ENCODE measurements around the gene TTL. TPM values are rescaled to one million over a fixed set of nuclear protein-coding genes. Genes with fewer than 3 reads are reported as not detected.
"Not testable (repeated sequence)": the region's sequence is repeated elsewhere in the genome, so short reads cannot be mapped to it uniquely, and the experiment has no call there.

TTL gene
- polyA plus RNA-seq, 1 of the 3 experiments (the other 2 are of a cell fraction): 15.4 TPM

- DNase-seq; H3F3A ChIP-seq (replicated peaks; ENCODE audit: insufficient read depth); H3K9ac ChIP-seq; H3K4me2 ChIP-seq; H3K79me2 ChIP-seq (ENCODE audit: insufficient read depth); H3K4me1 ChIP-seq (ENCODE audit: control insufficient read depth in 1 of 2, insufficient read depth in 2 of 2, low read depth in 1 of 2, low read length in 1 of 2); H3K27ac ChIP-seq (ENCODE audit: low read depth in 2 of 2, low read length in 1 of 2); H3K36me3 ChIP-seq (replicated peaks in 1 of 2; ENCODE audit: control insufficient read depth in 1 of 2, insufficient read depth in 2 of 2, low read length in 1 of 2); H3K9me2 ChIP-seq; H4K20me1 ChIP-seq (ENCODE audit: insufficient read depth); CTCF ChIA-PET; H3K9me3 ChIP-seq; POLR2A ChIA-PET; H3K4me3 ChIP-seq (ENCODE audit: low read depth in 2 of 2, low read length in 1 of 2); H3K27me3 ChIP-seq (ENCODE audit: insufficient read depth); H2AFZ ChIP-seq (ENCODE audit: low read depth): not testable (repeated sequence)
- WGBS (ENCODE audit: low lambda C conversion rate): 90% methylated on average over 2 of the region's 10 CpGs
Measured at GRCh38 chr2:112436993-112437392, 45.0 kb upstream of the TTL start.

GRCh38 chr2:112437405-112437831, 44.5 kb upstream of the TTL start:
- H3K27ac ChIP-seq (ENCODE audit: low read depth in 2 of 2, low read length in 1 of 2); H3K9me2 ChIP-seq; H3K9ac ChIP-seq; H3K4me2 ChIP-seq; H3K4me1 ChIP-seq (ENCODE audit: control insufficient read depth in 1 of 2, insufficient read depth in 2 of 2, low read depth in 1 of 2, low read length in 1 of 2); H3F3A ChIP-seq (replicated peaks; ENCODE audit: insufficient read depth); H3K4me3 ChIP-seq (ENCODE audit: low read depth in 2 of 2, low read length in 1 of 2); DNase-seq; H3K9me3 ChIP-seq; H4K20me1 ChIP-seq (ENCODE audit: insufficient read depth); H3K79me2 ChIP-seq (ENCODE audit: insufficient read depth); H3K36me3 ChIP-seq (replicated peaks in 1 of 2; ENCODE audit: control insufficient read depth in 1 of 2, insufficient read depth in 2 of 2, low read length in 1 of 2); POLR2A ChIA-PET; H2AFZ ChIP-seq (ENCODE audit: low read depth); H3K27me3 ChIP-seq (ENCODE audit: insufficient read depth); CTCF ChIA-PET: not testable (repeated sequence)
- WGBS (ENCODE audit: low lambda C conversion rate): 66% methylated on average over 4 of the region's 16 CpGs

- H2AFZ ChIP-seq (ENCODE audit: low read depth); H3K9ac ChIP-seq; H3K9me3 ChIP-seq; POLR2A ChIA-PET; H3K79me2 ChIP-seq (ENCODE audit: insufficient read depth); H3K27ac ChIP-seq (ENCODE audit: low read depth in 2 of 2, low read length in 1 of 2); H3K27me3 ChIP-seq (ENCODE audit: insufficient read depth); H3K36me3 ChIP-seq (replicated peaks in 1 of 2; ENCODE audit: control insufficient read depth in 1 of 2, insufficient read depth in 2 of 2, low read length in 1 of 2); CTCF ChIA-PET; H4K20me1 ChIP-seq (ENCODE audit: insufficient read depth); H3K4me1 ChIP-seq (ENCODE audit: control insufficient read depth in 1 of 2, insufficient read depth in 2 of 2, low read depth in 1 of 2, low read length in 1 of 2); H3K4me2 ChIP-seq; DNase-seq; H3K9me2 ChIP-seq; H3K4me3 ChIP-seq (ENCODE audit: low read depth in 2 of 2, low read length in 1 of 2); H3F3A ChIP-seq (replicated peaks; ENCODE audit: insufficient read depth): not testable (repeated sequence)
- 79% methylated on average over 6 of the region's 6 CpGs for WGBS (ENCODE audit: low lambda C conversion rate)
Measured at GRCh38 chr2:112438603-112439261, 43.2 kb upstream of the TTL start.

- H3K9me2 ChIP-seq; H3K4me1 ChIP-seq (ENCODE audit: control insufficient read depth in 1 of 2, insufficient read depth in 2 of 2, low read depth in 1 of 2, low read length in 1 of 2); POLR2A ChIA-PET; H3K79me2 ChIP-seq (ENCODE audit: insufficient read depth); H3K36me3 ChIP-seq (replicated peaks in 1 of 2; ENCODE audit: control insufficient read depth in 1 of 2, insufficient read depth in 2 of 2, low read length in 1 of 2); H4K20me1 ChIP-seq (ENCODE audit: insufficient read depth); H3K4me3 ChIP-seq (ENCODE audit: low read depth in 2 of 2, low read length in 1 of 2); DNase-seq; H3K9ac ChIP-seq; H3K27ac ChIP-seq (ENCODE audit: low read depth in 2 of 2, low read length in 1 of 2); H2AFZ ChIP-seq (ENCODE audit: low read depth); CTCF ChIA-PET; H3K27me3 ChIP-seq (ENCODE audit: insufficient read depth); H3F3A ChIP-seq (replicated peaks; ENCODE audit: insufficient read depth); H3K9me3 ChIP-seq; H3K4me2 ChIP-seq: not testable (repeated sequence)
- WGBS (ENCODE audit: low lambda C conversion rate): 63% methylated on average over 1 of the region's 1 CpG
Measured at GRCh38 chr2:112444256-112444655, 37.7 kb upstream of the TTL start.

Data from SK-N-SH (cell line).